A549 (cell line): ENCODE data around the gene RIN1. TPM values are rescaled to one million over a fixed set of nuclear protein-coding genes. Genes with fewer than 3 reads are reported as not detected.

Source experiments
- ATAC-seq, 2 experiments: fragments of 200-7000 bp in 1 of 2; fragments of >200 bp in 1 of 2; cut with Nextera tagmentation in 1 of 2; cut with Tn5 transposase in 1 of 2; 3 replicates each; pipeline versions ENCODE4 v1.8.0 to v1.9.1; 2018 to 2020; ENCODE audit warnings: mild to moderate bottlenecking in 1 of 2, moderate library complexity in 1 of 2
- CTCF ChIA-PET: fragments of 300-600 bp; sonication (Branson Sonifier 250); formaldehyde crosslinking; extraction: SDS; loops from one replicate; lab custom pipeline; 2021; ENCODE audit warnings: antibody characterized with exemption, inconsistent platforms; lab: Yijun Ruan, JAX
- POLR2A ChIA-PET: fragments of 350-600 bp; formaldehyde crosslinking; extraction: SDS; loops from one replicate; lab custom pipeline; 2021; ENCODE audit warnings: antibody characterized with exemption, inconsistent platforms; lab: Yijun Ruan, JAX
- DNase-seq, 2 experiments: peaks; one replicate each; pipeline versions ENCODE4 v3.0.0 to v3.0.0-alpha.2; 2011 to 2016; ENCODE audit warnings: low read depth in 1 of 2, low spot score in 1 of 2
- FAIRE-seq: peaks from 2 replicates; lab custom pipeline; 2011; peaks lifted over from hg19 to GRCh38; lab: Jason Lieb, UNC
- H3K27ac ChIP-seq, 2 experiments: fragments of >200 bp; sonication (Bioruptor Twin); formaldehyde crosslinking; 3 replicates each; pipeline ENCODE4 v1.5.1; 2016 to 2017
- H3K4me1 ChIP-seq: fragments of >200 bp; sonication (Bioruptor Twin); formaldehyde crosslinking; 3 replicates; pipeline ENCODE4 v1.6.1; 2016
- H3K4me2 ChIP-seq: fragments of >200 bp; sonication (Bioruptor Twin); formaldehyde crosslinking; 3 replicates; pipeline ENCODE4 v1.6.1; 2016
- H3K4me3 ChIP-seq: fragments of >200 bp; sonication (Bioruptor Twin); formaldehyde crosslinking; 3 replicates; pipeline ENCODE4 v1.5.1; 2016
- H3K9me3 ChIP-seq: fragments of >200 bp; sonication (Bioruptor Twin); formaldehyde crosslinking; 3 replicates; pipeline ENCODE4 v1.6.1; 2016
- BHLHE40 ChIP-seq: IDR thresholded peaks from 2 replicates; pipeline ENCODE4 v1.6.1; 2012; ENCODE audit warnings: low read depth, low read length, inconsistent platforms
- CHD2 ChIP-seq: fragments of 150-350 bp; IDR thresholded peaks from 2 replicates; pipeline ENCODE4 v1.6.1; 2014; ENCODE audit warnings: low read length; ENCODE audit not compliant: partially characterized antibody
- ESRRA ChIP-seq: fragments of 150-350 bp; IDR thresholded peaks from 2 replicates; pipeline ENCODE4 v1.6.1; 2014; ENCODE audit warnings: mild to moderate bottlenecking, low read length, borderline replicate concordance
- FOSB ChIP-seq: fragments of 250-450 bp; sonication (Bioruptor Pico); IDR thresholded peaks from 2 replicates; pipeline ENCODE4 v1.5.0; 2020; ENCODE audit warnings: mild to moderate bottlenecking, moderate library complexity
- HOXB5 ChIP-seq: fragments of 250-450 bp; sonication (Bioruptor Pico); IDR thresholded peaks from 2 replicates; pipeline ENCODE4 v1.5.0; 2020; ENCODE audit warnings: mild to moderate bottlenecking, moderate library complexity
- KDM5A ChIP-seq: fragments of 200-600 bp; sonication (generic); IDR thresholded peaks from 2 replicates; pipeline ENCODE4 v1.6.1; 2016; ENCODE audit warnings: antibody characterized with exemption, mild to moderate bottlenecking
- MYC ChIP-seq: IDR thresholded peaks from 2 replicates; pipeline ENCODE4 v1.6.1; 2012; ENCODE audit warnings: mild to moderate bottlenecking, inconsistent platforms, low read length, improper control_type of control experiment, borderline replicate concordance
- NPAS2 ChIP-seq: fragments of 250-450 bp; sonication (Bioruptor Pico); IDR thresholded peaks from 2 replicates; pipeline ENCODE4 v1.8.0; 2022; ENCODE audit warnings: mild to moderate bottlenecking, moderate library complexity, borderline replicate concordance
- NR3C1 ChIP-seq: fragments of >200 bp; sonication (Bioruptor Twin); formaldehyde crosslinking; IDR thresholded peaks from 3 replicates; pipeline ENCODE4 v1.6.1; 2017
- RAD21 ChIP-seq, 2 experiments: fragments of >200 bp in 1 of 2; sonication (Bioruptor Twin) in 1 of 2; formaldehyde crosslinking in 1 of 2; IDR thresholded peaks in 1 of 2; conservative IDR thresholded peaks in 1 of 2; 2 replicates in 1 of 2; 3 replicates in 1 of 2; pipeline ENCODE4 v1.6.1; 2012 to 2018; ENCODE audit warnings: inconsistent platforms in 1 of 2
- SMC3 ChIP-seq: fragments of >200 bp; sonication (Bioruptor Twin); formaldehyde crosslinking; IDR thresholded peaks from 3 replicates; pipeline ENCODE4 v1.6.1; 2018; ENCODE audit warnings: inconsistent platforms
- TFCP2L1 ChIP-seq: fragments of 250-450 bp; sonication (Bioruptor Pico); IDR thresholded peaks from 2 replicates; pipeline ENCODE4 v1.5.0; 2021; ENCODE audit warnings: mild to moderate bottlenecking
- TP53 ChIP-seq: fragments of 250-450 bp; sonication (Bioruptor Pico); IDR thresholded peaks from 2 replicates; pipeline ENCODE4 v1.5.0; 2021; ENCODE audit warnings: mild to moderate bottlenecking, moderate library complexity
- ZSCAN20 ChIP-seq: fragments of 250-450 bp; sonication (Bioruptor Pico); IDR thresholded peaks from 2 replicates; pipeline ENCODE4 v1.8.0; 2022; ENCODE audit warnings: mild to moderate bottlenecking, moderate library complexity
- WGBS: methylation state at CpG from one replicate; pipeline ENCODE4 v1.1.6; 2017; ENCODE audit errors: missing lambda C conversion rate; 5-methylcytosine and 5-hydroxymethylcytosine counted together
- polyA plus RNA-seq, 4 experiments: library from polyadenylated mRNA; depleted of rRNA in 3 of 4; stranded (reverse); fragments of >200 nt; fragmentation: RNase III in 1 of 4; extraction: RNeasy Plus Mini Kit Qiagen cat#74134 plus additional on column Dnase treatment in 1 of 4; gene quantifications; 2 replicates in 3 of 4; 3 replicates in 1 of 4; pipeline ENCODE4 v1.2.3, GENCODE V29; 2011 to 2017
- TF ChIP-seq, protein P1 (sequence below): IDR thresholded peaks from 2 replicates; pipeline ENCODE4 v1.6.1; 2012; ENCODE audit warnings: low read depth, borderline replicate concordance
- TF ChIP-seq, protein P2 (sequence below): fragments of 450-650 bp; IDR thresholded peaks from 2 replicates; pipeline ENCODE4 v1.6.1; 2014; ENCODE audit warnings: antibody characterized with exemption
- TF ChIP-seq, protein P3 (sequence below): fragments of 250-450 bp; sonication (Bioruptor Pico); IDR thresholded peaks from 2 replicates; pipeline ENCODE4 v1.5.0; 2020; ENCODE audit warnings: low read depth, mild to moderate bottlenecking, moderate library complexity
- TF ChIP-seq, protein P4 (sequence below): fragments of >200 bp; sonication (Bioruptor Twin); formaldehyde crosslinking; IDR thresholded peaks from 3 replicates; pipeline ENCODE4 v1.5.1; 2016
- TF ChIP-seq, protein P5 (sequence below): IDR thresholded peaks from 2 replicates; pipeline ENCODE4 v1.6.1; 2012
- TF ChIP-seq, protein P6 (sequence below): IDR thresholded peaks from 2 replicates; pipeline ENCODE4 v1.6.1; 2012

RIN1 gene
- polyA plus RNA-seq, 2 of the 4 experiments (the other 2 are of a cell fraction), result 2.0 to 9.3 TPM

DNA sequence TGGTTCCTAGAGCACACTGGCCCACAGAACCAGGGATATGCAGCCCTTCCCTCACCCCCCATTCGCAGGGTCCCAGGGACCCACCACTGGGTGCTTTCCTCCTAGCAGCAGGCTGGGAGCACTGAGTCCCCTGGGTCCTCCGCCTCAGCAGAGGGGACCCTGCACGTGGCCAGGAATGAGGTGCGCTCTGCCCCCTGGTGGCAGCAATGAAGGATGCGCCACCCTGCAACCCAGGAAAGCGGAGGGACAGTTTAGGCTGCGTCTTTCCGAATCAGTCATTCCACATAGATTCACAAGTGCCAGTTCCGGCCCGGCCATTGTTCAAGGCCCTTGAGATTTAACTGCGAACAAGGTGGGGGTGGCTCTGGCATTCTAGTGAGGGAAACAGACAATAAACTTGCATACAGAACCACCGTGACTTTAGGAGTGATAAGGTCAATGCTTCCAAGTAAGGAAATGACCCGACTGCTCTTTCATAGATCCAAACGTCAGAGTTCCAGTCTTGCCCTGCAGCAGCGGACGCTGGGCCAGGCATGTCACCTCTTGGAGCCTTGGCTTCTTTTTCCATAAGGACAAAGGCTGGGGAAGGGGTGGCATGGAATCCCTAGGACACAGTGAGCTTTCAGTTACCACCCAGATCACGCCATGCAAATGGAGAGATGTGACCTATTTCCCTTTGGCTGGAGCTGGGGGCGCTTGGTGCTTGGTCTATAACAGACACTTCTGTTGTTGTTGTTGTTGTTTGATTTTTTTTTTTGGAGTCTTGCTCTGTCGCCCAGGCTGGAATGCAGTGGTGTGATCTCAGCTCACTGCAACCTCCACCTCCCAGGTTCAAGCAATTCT, 7.7 kb downstream of the RIN1 start:
- DNase-seq, result peak; percentile 78 to 83
- Histone ChIP-seq H3K27ac (peak overlapping the region; percentile 48 to 88; a peak in 5 of 6 replicates), H3K4me3 (no peak overlapping the region), H3K9me3 (no peaks in the 10 kb centered on the region), H3K4me2 (peak overlapping the region; percentile 50), H3K4me1 (peaks cover 37% of the 10 kb centered on the region)
- 23% methylated on average over 16 of the region's 19 CpGs for WGBS
- FAIRE-seq, result no peak
- CTCF ChIA-PET, result interaction anchor here (0.6 to 8.7 kb wide), 9 partner anchors 10 to 132 kb away, joined by 3 to 247 read pairs (median 6); partner anchors contain the start of genes BRMS1 and CD248
- TF ChIP-seq TP53 (no peak), SMC3 (peak; percentile 96), KDM5A (no peak), ZSCAN20 (no peak), BHLHE40 (0 out of 2 replicates have a peak, but pooled peaks have one; percentile 32), MYC (peak; percentile 96), RAD21 (conservative IDR thresholded peaks at IDR 0.05 in 1 of 2, IDR thresholded peaks at IDR 0.05 in 1 of 2) (peak; percentile 83 to 86), NPAS2 (CRISPR knock-in tag) (peak; percentile 74; the same call in 1 of the 2 replicates), NR3C1 (no peak), CHD2 (no peak), TFCP2L1 (CRISPR knock-in tag) (0 out of 2 replicates have a peak, but pooled peaks have one; percentile 59)
- TF ChIP-seq, protein P1, sequence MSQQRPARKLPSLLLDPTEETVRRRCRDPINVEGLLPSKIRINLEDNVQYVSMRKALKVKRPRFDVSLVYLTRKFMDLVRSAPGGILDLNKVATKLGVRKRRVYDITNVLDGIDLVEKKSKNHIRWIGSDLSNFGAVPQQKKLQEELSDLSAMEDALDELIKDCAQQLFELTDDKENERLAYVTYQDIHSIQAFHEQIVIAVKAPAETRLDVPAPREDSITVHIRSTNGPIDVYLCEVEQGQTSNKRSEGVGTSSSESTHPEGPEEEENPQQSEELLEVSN, result peak; percentile 87; the same call in 1 of the 2 replicates
- TF ChIP-seq, protein P2, sequence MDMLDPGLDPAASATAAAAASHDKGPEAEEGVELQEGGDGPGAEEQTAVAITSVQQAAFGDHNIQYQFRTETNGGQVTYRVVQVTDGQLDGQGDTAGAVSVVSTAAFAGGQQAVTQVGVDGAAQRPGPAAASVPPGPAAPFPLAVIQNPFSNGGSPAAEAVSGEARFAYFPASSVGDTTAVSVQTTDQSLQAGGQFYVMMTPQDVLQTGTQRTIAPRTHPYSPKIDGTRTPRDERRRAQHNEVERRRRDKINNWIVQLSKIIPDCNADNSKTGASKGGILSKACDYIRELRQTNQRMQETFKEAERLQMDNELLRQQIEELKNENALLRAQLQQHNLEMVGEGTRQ, result peak; percentile 71
- TF ChIP-seq, protein P3, sequence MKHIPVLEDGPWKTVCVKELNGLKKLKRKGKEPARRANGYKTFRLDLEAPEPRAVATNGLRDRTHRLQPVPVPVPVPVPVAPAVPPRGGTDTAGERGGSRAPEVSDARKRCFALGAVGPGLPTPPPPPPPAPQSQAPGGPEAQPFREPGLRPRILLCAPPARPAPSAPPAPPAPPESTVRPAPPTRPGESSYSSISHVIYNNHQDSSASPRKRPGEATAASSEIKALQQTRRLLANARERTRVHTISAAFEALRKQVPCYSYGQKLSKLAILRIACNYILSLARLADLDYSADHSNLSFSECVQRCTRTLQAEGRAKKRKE (CRISPR knock-in tag), result 0 out of 2 replicates have a peak, but pooled peaks have one; percentile 27
- TF ChIP-seq, protein P4, sequence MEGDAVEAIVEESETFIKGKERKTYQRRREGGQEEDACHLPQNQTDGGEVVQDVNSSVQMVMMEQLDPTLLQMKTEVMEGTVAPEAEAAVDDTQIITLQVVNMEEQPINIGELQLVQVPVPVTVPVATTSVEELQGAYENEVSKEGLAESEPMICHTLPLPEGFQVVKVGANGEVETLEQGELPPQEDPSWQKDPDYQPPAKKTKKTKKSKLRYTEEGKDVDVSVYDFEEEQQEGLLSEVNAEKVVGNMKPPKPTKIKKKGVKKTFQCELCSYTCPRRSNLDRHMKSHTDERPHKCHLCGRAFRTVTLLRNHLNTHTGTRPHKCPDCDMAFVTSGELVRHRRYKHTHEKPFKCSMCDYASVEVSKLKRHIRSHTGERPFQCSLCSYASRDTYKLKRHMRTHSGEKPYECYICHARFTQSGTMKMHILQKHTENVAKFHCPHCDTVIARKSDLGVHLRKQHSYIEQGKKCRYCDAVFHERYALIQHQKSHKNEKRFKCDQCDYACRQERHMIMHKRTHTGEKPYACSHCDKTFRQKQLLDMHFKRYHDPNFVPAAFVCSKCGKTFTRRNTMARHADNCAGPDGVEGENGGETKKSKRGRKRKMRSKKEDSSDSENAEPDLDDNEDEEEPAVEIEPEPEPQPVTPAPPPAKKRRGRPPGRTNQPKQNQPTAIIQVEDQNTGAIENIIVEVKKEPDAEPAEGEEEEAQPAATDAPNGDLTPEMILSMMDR, result peak; percentile 93
- TF ChIP-seq, protein P5, sequence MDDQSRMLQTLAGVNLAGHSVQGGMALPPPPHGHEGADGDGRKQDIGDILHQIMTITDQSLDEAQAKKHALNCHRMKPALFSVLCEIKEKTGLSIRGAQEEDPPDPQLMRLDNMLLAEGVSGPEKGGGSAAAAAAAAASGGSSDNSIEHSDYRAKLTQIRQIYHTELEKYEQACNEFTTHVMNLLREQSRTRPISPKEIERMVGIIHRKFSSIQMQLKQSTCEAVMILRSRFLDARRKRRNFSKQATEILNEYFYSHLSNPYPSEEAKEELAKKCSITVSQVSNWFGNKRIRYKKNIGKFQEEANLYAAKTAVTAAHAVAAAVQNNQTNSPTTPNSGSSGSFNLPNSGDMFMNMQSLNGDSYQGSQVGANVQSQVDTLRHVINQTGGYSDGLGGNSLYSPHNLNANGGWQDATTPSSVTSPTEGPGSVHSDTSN, result no peak
- TF ChIP-seq, protein P6, sequence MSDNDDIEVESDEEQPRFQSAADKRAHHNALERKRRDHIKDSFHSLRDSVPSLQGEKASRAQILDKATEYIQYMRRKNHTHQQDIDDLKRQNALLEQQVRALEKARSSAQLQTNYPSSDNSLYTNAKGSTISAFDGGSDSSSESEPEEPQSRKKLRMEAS, result peak; percentile 100
- POLR2A ChIA-PET, result interaction anchor here (0.7 to 0.9 kb wide), 2 partner anchors 16 to 19 kb away, joined by 3 to 4 read pairs; no protein-coding TSS in a partner anchor
- ATAC-seq, result peak; percentile 71 to 87

DNA sequence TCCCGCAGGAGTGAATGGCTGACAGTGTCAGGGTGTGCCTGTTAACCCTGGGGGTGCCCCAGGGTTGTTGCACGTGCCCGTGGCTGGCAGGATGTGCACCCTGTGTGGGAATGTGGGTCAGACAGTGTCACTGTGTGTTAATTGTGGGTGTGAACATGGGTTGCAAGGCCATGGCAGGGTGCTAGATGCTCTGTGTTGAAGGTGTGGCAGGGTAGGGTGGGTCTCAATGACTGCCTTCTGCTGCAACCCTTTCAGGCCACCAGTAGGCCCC, 8.3 kb downstream of the RIN1 start:
- DNase-seq (no peak), FAIRE-seq (no peak), ATAC-seq (peak; percentile 8 to 42; a peak in 5 of 6 replicates)
- POLR2A ChIA-PET, result no interaction called here
- 81% methylated on average over 3 of the region's 3 CpGs for WGBS
- H3K27ac ChIP-seq, result peak overlapping the region; percentile 48 to 88; a peak in 5 of 6 replicates
- no peak overlapping the region for H3K4me3 ChIP-seq
- peak overlapping the region; percentile 50 for H3K4me2 ChIP-seq
- CTCF ChIA-PET, result interaction anchor here (2.2 kb wide), 1 partner anchor 15 kb away, joined by 37 read pairs; no protein-coding TSS in a partner anchor
- TF ChIP-seq FOSB (CRISPR knock-in tag), result no peak
- no peak for TF ChIP-seq ESRRA
- TF ChIP-seq, protein P3 (CRISPR knock-in tag), result no peak
- no peak for TF ChIP-seq NPAS2 (CRISPR knock-in tag)
- TF ChIP-seq ZSCAN20, result no peak
- TF ChIP-seq TP53, result no peak
- TF ChIP-seq HOXB5, result no peak
- H3K4me1 ChIP-seq, result peaks cover 37% of the 10 kb centered on the region
- no peaks in the 10 kb centered on the region for H3K9me3 ChIP-seq
